HG03064 (cell line): ENCODE data around the gene DKK2.

ENCODE experiments used
- ATAC-seq: cut with Tn5 transposase; IDR thresholded peaks from one replicate; pipeline ENCODE4 v1.9.1; 2021; ENCODE audit warnings: low read depth; ENCODE audit not compliant: unreplicated experiment

The DKK2 gene

GRCh38 chr4:107035819-107036583 lies at the start of gene DKK2:
Gene DKK2 (minus strand): TSS chr4:107036313. CDS start chr4:107035591, 722 bp downstream.
- no peak for ATAC-seq

DNA sequence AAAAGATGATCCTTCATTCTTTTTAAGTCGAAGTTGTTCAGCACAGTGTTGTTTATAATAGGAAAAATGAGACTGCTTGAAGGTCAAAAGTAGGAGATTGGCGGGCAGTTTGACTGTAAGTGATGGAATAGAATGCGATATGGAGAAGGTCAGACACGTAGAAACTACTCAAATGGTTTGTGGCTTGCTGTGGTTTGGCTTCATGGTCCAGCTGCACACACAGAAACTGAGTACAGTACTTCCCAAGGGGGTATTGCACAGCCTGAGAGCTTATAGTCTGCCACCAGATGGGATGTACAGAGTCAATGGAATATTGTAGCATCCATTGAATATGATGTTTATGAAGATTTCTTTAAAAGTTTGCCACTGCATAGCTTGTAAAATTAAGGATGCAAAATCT lies 41.1 kb upstream of the DKK2 start:
- no peak for ATAC-seq

- ATAC-seq, result no peak
Observed at GRCh38 chr4:107072836-107073736, 37.0 kb upstream of the DKK2 start.

DNA sequence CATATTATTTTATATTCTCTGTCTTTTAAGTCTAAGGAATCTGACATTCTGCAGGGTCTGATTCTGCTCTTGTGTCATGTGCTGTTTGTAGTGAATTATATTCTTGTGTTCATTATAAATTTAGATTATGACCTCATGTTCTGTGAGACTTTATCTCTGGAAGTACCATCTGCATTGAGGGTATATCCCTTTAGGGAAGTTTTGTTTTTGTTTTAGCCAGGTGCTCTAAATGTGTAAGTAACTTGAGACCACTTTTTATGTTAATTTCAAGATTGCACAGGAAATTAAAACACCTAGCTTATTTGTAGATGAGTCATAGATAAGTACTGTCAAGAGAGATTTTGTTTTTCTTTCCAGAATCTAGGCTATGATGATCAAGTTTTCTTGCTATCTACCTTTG lies 35.0 kb upstream of the DKK2 start:
- ATAC-seq, result no peak

DNA sequence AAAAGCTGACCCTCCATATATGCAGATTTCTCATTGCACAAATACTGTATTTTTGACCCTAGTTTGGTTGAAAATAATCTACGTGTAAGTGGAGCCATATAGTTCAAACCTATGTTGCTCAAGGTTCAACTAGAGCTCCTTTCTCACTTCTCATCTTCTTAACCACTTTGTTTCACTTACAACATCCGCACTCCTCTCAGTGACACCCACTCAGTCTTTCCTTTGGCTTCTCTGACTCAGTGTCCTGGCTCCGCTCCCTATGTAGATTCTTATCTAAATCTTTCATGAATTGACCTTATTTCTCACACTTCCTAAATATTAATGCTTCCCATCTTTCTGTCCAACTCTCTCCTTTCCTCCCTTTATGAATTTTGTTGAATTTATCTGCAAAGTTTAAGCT lies 32.9 kb upstream of the DKK2 start:
- ATAC-seq, result no peak

GRCh38 chr4:107068116-107068515 lies 32.0 kb upstream of the DKK2 start:
- ATAC-seq, result no peak

DNA sequence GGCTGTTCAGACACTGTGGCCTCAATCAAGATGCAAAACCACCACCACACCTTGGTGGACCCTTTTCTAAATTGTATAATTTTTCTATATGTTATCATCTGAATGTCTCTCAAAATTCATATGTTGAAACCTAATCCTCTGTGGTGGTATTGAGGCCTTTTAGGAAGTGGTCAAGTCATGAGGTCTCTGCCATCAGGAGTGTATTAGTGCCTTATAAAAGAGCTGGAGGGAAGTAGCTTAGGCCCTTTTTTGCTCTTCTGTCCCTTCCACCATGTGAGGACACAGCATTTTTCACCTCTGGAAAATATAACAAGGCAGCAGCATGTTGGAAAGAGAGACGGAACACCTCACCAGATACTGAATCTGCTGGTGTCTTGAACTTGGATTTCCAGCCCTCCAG lies 30.5 kb upstream of the DKK2 start:
- no peak for ATAC-seq

DNA sequence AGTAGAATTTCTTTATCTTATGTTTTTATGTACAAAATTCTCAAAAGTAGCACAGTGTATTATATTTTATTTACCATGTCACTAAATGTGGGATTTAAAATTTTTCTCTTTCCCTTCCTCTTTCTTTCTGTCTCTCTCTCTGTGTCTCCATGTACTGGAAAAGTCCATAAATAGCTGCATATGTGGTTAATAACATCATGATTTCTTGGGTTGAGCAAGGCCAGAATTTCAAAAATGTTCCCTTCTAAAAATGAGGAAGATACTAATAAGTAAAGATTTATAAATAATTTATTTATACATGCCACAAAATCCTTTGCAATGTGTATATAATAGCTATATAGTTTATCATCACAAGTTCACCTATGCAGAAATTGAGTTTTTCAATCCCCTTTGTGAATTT lies 29.1 kb upstream of the DKK2 start:
- no peak for ATAC-seq

GRCh38 chr4:107060388-107060787 lies 24.3 kb upstream of the DKK2 start:
- no peak for ATAC-seq

GRCh38 chr4:107058828-107059227 lies 22.7 kb upstream of the DKK2 start:
- ATAC-seq, result no peak

DNA sequence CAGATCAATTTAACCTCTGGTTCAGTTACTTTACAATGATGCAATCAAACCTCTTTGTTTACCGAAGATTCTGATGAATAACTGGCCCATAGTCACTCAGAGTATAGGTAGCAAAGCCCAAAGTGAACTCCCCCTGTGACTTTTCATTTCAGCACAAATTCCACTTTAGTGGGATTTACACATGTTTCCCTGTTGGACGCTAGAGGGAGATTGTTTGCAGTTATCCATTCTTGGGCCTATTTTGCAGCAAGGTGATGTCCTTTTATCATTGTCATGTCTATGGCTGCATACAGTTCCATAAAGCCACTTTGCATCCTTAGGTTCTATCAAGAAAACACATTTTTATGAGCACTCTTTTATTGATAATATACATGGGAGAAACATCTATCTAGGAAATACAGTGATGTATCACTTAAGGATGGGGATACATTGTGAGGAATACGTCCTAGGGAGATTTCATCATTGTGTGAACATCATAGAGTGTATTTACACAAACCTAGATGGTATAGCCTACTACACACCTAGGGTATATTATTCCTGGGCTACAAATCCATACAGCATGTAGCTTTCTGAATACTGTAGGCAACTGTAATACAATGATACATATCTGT lies 14.5 kb upstream of the DKK2 start:
- no peak for ATAC-seq

GRCh38 chr4:107046261-107046660 lies 10.1 kb upstream of the DKK2 start:
- no peak for ATAC-seq

DNA sequence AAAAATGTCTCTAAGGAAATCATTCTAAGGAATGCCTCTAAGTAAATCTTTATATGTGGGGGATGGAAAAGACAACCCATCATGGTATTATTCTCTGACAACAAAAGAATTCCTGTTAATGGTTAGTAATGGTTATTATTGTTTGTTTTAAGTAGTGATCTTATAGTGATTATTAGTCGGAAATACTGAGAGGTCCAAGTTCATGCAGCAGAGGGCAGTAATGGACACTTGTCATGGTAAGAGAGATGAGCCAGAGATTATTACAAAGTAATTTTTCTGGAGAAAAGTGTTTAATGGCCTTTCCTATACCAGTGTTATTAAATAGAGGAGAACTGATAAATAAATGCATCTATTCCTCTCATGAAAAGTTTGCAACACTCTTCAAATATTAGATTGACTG lies 8.1 kb upstream of the DKK2 start:
- no peak for ATAC-seq

DNA sequence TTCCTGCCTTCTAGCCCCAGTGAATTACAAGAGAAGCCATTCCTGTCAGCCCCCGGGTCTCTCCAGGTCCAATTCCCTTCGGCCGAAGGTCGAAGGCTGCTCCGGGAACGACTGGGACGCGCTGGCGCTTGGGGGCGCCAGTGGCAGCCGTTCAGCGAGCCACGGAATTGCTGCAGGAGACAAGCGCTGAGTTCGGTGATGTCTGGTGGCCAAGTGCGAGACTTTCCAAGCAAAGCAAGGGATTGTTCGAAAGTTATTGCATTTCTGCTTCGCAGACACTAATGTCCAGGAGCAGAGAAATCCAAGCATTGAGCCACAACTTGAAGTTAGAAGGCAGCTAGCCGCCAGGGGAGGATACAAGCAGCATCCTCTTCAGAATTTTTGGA lies 1.1 kb upstream of the DKK2 start:
- no peak for ATAC-seq

DNA sequence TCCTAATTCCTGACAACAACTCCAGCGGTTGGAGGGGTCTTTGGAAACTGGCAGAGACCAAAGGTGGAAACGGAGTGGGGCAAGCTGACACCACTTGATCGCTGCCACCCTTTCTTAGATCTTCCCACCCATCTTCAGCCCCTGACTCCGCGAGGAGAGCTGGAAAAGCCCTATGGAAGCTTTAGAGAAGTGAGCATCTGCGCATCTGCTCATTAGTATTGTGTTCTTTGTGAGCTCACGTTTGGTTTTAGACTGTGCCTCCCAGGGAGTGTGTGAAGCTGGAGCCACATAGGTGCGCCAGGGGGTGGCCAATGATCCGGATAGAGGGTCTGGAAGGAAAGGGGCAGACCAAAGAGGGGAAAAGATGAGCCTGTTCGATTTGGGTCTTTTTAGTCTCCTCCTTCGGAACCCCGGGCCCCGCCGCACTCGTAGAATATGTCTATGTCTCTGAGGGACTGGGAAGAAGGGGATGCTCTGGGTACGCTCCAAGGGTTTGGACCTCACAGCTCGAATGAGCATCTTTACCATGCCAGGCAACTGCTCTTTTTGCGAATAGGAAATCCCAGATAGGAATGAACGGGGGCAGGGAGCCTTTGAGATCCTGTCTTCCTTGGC lies 578 bp upstream of the DKK2 start:
- no peak for ATAC-seq

DNA sequence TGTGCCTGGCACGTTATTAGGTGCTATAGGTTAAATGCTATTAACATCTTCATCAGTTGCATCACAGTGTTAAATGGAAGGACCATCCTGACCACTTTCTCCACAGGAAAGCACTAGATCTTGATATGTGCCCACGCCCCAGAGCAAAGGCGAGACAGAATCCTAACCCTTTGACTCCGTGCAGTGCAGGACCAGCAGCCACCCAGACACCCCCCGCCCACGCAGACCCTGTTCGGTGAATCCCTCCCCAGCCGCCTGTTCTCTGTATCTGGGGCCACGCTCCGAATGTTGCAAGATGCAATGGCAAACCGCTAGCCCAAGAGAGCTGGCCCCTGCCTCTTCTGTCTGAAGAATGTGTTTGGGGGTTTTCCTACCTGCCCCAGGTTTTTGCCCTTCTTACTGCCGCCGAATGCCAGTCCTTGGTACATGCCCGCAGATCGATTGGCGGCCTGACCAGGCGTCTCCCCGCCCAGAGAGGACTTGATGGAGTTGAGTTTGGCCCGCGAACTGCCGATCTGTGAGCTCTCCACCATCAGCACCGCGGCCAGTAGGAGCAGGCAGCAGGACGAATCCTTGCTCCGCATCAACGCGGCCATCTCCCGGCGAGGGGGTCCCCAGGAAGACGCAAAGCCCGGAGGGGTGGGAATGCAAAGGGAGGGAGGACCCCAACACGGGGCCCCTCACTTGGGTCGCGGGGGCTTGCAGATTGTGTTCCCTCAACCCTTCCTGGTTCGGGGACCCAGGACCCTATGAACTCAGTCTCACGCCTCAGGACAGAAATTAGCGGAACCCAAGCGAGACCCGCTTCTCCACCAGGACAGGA lies 906 bp downstream of the DKK2 start:
- ATAC-seq, result no peak

GRCh38 chr4:107034091-107034995 lies 1.8 kb downstream of the DKK2 start:
- ATAC-seq, result no peak

DNA sequence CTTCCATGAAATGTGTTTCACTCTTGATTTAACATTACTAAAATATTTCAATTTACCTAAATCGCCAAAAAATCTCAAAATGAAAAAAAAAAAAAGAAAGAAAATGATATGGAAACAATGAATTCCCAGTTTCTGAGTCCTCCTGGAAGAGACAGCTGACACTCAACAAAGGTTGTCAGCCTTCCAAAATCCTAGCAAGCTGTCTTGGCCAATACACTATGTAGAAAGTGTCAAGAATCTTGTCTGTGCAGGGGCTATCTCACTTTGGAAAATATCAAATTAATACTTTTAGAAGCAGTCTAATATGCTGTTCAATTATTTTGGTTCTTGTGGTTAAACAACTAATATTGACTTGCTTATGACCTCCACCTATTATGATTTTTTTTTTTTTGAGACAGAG lies 8.7 kb downstream of the DKK2 start:
- no peak for ATAC-seq

DNA sequence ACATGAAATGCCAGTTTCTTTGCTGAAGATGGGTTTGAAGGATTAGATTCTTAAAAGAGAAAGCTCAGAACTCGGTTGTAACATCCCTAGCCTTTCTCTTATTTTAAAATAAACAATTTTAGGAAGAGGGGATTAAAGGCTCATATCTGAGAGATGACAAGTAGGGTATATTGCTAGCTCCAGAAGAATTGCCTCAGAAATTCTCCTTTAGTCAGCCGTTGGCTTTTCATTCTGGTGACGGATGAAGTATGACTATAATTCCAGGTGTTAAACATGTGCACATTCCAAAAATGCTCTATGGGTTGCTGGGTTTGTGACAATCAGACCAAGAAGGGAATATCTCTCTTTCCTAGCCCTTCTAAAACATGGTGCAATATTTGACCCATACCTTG lies 17.8 kb downstream of the DKK2 start:
- no peak for ATAC-seq
